Measurements from ENCODE around the gene SERPINH1. TPM values are rescaled to one million over a fixed set of nuclear protein-coding genes. Genes with fewer than 3 reads are reported as not detected.

SERPINH1 gene
- polyA plus RNA-seq, 3 donors, result 317 to 412 (median 325) TPM

DNA sequence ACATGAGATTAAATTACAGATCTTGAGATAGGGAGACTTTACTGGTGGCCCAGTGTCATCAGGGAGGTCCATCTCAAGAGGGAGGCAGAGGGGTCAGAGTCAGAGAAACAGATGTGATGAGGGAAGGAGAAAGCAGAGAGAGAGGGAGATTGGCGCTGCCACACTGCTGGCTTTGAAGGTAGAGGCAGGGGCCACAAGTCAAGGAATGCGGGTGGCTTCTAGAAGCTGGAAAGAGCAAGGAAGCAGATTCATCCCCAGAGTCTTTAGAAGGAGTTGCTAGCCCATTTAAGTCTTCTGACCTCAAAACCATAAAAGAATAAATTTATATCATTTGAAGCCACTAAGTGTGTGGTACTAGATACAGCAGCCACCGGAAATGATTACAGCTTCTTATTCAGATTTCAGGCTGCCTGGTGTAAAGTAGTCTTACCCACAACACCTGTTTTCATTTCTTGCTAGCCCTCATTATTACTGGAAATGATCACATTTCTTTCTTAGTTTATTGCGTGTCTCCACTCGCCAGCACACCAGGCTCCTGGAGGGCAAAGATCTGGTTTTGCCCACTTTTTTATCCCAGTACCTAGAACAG lies 12.6 kb upstream of the SERPINH1 start:
- no peak for DNase-seq

DNA sequence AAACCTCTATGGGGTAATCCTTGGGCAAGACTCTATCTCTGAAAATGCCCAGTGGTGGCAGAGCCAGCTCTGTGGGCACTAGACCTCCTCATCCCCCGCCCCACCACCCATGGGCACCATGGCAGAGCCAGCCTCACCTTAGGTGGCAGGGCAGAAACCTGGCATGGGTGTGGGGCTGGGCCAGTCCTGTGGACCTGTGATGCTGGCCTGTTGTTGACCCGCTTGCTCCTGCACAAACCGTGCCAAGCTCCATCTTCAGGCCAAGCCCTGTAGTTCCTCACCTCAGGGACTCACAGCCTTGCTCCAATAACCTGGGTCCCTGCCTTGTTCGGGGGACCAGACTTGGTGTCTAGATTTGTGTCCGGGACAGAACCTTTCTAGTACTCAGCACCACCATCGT lies 8.9 kb upstream of the SERPINH1 start:
- no peak for DNase-seq

DNA sequence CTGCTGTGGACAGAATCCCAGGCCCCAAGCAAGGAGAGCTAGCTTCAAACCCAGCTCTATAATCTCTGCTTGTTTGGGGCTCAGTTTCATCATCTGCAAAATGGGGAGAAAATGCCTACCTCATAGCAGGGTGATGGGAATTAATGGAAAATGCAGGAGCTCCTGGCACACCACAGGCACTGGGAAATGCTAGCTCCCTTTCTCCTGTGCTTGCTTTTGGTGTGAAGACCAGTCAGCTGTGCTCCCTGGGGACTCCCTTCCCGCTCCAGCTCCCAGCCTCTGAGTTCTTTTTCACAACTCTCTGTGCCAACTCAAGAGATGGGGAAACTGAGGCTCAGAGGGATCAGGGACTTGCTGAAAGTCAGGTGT lies 8.2 kb upstream of the SERPINH1 start:
- no peak for DNase-seq

DNA sequence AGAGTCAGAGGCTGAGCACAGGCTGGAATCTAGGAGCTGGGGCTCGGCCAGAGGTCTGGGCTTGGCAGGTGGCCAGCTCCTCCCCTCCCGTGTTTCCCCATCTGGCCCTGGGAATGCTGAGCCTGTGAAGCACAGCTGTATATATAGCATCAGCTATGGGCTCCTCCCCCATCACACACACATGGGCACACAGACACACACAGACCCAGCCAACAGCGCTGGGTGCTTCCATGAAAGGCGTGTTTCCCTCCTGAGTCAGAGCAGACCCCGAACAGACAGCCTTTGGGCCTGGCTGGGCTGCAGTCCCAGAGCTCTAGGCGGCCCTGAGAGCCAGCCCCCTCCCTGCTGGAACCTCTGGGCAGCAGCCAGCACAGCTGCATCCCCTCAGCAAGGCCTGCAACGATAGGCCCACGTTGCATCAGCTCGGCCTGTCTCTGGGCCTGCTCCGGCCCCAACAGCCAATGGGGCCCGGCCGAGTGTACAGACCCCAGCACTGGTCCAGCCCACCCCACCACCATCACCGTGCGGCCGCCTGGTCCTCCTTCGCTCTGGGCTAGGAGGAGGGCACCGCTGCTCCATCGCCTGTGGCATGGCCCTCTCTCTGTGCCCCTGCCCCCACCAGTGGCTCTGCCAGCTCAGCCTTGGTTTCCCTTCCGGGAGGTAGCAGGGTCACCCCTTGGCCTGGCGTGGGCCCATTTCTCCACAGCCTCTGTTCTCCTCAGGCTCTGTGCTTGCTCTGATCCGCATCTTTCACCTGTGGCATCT lies 7.6 kb upstream of the SERPINH1 start:
- peak; percentile 92 for DNase-seq

DNA sequence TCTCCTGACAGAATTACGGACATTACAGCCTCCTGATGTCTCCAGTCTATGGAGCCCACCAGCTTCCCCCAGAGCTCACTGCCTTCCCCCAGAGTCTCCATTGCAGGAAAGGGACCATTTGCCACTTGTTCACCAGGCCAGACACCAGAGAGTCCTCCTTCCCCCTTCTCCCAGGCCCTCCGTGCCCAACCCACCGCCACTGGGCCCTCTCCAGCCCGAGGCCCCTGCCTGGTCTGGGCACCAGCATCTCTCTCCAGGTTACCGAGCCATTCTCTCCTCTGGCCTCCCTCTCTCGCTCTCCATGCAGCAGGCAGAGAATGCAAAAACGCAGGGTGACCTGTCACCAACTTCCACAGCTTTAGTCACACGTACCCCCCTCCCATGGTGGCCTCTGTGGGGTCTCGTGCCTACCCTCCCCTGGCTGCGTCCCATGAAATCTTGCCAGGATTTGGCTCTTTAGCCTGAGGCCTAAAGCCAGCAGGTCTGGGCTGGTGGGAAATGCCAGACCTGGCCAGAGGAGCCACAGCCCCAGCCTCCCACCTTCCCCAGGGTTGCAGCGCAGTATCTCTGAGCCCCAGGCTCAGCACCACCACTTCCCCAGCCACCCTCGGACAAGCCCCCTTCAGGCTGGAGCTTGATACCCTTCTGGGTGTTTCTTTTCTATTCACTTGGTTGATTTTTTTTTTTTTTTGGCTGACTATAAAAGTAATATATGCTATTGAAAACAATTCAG lies 6.8 kb upstream of the SERPINH1 start:
- no peak for DNase-seq

DNA sequence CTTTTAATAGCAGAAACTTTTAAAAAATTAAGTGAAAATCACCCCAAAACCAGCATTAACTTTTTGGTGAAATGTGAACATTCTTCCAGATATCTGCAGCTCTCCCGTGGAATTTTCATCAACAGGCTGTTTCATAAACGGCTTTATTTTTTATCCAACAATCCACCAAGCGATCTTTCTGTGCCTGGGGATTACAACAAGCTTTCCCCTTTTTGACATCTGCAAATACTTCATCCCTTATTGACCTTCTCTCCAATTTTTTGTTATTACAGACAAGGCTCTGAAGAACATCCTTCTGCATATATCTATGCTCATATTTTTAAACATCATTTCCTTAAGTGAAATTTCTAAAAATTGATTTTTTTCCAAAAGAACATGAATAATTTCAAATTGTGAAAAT lies 5.8 kb upstream of the SERPINH1 start:
- no peak for DNase-seq

DNA sequence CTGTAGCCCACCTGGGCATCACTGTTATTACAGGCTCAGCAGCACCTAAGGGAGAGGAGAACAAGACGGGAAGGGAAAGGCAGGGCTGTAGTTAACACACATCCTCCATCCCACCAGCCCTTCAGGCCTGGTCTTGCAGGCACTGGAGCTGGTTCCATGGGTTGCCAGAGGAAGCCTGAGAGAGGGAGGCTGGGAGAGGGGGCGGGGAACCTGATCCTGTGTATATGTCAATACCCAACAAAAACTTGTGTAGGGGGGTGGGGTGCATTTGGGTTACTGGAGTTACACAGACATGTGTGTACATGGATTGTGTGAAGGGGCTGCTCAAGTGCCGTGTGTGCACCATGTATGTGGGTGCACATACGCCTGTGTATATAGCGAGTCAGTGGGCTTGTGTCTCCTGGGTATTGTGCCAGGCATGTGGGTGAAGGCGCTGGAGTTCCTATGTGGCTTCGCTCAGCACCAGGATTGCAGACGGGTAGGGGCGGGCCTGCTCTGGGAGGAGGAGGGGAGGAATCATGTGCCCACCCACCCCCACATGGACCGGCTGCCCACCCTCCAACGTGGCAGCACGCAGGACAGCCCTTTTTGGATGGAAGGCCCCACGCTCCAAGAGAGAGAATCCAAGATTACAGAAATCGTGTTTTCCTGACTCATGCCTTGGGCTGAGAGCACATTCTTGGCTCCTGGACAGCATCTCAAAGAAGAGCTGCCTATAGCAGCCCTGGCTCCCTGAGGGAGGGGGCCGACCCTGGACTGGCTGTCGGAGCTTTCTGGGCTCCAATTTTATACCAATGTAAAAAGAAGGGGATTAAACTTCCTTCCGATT lies 4.2 kb upstream of the SERPINH1 start:
- DNase-seq, result no peak

DNA sequence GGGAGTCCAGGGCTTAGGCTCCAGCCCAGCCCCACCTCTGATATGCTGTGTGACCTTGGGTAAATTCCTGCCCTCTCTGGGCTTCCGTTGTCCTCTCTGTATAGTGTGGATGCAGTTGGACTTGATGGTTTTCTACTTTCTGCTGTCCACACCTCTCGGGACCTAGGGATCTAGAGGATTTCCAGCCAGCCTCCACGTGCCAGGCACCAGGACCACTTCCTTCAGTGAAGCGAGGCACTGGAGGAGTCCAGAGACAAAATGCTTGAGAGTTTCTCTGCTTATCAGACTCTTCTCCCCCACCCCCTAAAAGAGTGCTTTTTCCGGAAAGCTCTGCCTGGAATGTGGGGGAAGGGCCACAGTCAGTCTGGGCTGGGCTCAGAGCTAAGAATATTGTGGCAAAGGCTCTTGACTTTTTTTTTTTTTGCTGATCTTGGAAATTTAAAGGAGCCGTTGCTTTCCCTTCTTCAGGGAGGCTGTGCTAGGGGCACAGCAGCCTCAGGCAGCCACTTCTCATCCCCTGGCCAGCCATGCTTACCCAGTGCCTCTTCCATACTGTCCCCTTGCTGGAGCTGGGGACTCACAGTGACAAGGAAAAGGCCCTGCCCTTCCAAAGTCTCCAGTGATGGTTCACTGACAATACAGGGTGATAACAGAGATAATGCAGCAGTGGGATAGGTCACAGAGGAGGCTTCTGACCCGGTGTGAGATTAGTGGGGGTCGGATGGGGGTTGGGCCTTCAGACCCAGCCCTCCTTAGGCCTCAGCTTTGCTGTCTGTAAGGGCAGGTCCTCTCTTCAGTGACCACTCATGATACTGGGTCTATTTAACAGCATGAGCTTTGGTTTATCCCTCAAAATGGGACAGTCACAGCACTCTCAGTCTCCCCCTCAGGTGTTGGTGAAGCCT lies 2.9 kb upstream of the SERPINH1 start:
- no peak for DNase-seq

DNA sequence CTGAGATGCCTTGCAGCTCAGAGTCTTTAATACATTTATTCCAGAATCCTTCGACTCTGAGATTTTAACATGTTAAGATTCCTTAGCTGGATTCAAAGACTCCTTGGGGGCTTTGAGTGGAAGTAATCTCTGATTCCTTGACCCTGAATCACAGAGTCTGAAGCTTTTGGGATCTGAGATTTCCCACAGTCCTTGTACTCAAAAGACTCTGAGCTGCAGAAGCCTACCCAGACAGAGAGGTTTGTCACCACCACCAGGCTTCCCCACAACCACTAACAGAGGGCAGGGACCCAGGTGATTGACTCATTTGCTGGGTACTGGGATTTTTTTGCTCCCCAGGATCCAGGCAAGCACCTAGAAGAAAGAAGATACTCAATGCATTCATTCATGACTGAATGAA lies 1.4 kb upstream of the SERPINH1 start:
- no peak for DNase-seq

DNA sequence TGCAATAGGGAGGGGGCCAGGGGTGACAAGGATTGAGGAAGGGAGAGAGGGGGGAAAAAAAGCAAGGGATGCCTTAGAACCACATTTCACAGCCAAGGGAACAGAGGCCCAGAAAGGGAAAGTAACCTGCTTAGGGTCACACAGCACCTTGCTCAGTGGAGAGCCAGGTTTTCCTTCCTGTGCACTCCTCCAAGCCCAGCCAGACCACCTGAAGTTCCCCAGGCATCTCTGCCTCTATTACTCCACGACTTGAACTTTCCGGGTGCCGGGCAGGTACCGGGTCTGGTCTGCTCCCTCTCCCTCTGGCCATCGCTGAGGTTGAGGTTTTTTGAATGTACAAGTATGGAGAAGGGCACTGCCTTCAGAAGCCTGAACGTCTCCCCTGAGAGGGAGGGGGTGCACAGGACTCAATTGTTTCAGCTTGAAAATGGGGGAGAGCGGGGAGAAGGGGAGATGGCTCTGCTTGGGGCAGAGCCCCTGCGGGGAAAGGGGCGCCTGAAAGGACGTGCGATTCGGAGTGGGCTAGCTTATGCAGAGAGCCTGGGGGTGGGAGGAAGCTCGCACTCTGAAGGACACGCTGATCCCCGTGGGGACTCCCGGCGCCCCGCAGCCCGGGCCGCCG lies 516 bp upstream of the SERPINH1 start:
- no peak for DNase-seq

DNA sequence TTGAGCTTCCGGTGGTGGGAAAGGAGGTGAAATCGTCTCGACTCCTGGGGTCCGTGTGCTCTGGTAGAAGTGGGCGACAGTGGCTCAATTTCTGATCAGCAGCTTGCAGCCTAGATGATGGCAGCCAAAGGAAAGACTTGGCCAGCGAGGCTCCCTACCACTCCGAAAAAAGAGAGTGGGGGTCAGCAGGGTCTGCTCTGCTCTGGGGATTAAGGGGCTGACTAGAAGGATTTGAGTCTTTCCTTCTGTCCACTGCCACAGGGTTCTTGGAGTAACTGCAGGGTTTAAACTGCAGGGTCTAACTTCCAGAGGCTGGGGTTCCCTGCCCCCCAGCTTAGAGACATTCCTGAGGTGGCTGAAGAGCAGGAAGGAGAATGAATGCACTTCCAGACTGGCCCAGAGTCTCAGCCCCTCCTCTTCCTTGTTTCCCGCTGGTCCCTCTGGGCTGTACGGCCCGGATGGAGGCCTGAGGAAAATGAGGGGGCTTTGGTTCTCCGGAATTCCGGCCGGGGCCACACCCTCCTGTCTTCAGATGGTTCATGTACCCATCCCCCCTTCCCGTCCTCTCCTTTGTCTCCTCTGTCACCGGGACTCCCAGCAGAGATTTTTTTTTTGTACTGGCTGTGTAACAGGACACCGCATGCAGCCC lies 907 bp downstream of the SERPINH1 start:
- DNase-seq, result no peak

DNA sequence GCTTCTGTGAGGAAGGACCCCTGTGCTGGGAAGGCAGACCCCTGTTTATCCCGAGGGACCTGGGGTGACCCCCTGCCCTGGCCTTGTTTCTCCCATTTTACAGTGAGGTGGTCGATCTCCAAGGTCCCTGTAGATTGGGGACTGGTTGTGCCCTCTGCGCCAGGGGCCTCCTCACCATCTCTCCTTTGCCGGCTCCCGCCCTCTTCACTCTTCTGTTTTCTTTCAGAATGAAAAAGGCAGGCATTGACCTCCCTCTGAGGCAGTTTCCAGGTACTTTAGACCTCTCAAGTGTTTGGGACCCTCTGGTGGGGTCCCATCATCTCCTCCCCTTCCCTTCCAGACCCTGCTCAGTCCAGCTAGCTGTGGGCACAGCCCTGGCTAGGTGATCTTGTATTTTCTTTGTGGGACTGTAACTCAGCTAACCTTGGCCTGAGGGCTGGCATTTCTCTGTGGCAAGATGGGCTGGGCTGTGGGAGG lies 1.5 kb downstream of the SERPINH1 start:
- no peak for DNase-seq

DNA sequence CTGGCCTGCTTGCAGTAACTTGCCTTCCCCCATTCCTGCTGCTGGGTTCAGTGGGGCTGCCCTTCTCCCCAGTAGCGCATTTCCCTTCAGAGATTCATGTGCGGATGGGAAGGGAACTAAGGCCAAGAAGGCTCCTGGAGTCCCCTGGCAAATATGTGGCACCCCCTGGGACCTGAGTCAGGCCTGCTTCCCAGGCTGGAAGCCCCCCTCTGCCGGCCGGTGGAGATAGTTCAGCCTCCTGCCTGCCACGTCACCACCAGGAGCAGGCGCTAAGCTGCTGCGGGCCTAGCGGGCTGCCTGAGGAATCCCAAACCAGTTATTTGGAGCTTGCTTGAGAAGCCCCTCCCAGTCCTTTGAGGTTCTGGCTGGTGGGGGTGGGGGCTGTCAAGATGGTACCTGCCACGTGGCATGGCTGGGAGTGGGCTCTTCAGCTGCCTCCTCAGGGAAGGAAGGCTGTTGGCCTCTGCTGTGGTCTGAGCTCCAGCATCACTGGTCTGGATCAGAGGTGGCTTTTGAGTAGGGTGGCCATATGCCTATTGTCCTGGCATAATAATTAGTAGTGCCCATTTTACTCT lies 2.0 kb downstream of the SERPINH1 start:
- DNase-seq, result no peak

DNA sequence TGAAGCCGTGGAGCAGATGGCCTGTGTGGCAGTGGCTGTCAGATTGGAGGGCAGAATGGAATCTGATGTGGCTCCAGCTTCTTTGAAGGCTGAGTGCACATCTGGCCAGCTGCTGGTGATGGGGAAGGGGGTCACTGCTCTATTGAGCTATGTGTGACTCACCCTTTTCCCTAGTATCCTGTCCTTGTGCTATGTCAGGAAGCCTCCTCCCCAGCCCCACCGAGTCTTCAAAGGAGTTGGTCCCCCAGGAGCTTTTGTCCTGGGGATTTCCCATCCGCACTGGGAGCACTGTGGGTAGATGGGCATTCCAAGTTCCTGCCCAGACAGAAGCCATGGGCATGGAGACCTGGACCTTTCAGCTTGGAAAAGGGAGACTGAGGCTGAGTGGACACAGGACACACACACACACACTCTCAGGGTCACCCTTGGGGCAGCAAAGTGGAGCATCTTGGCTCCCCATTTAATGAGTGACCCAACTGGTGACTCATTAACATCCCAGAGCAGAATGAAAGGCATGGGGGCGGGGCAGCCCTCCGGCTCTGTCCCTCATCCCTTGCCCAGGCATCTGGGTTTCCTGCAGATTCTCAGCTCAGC lies 3.3 kb downstream of the SERPINH1 start:
- no peak for DNase-seq

DNA sequence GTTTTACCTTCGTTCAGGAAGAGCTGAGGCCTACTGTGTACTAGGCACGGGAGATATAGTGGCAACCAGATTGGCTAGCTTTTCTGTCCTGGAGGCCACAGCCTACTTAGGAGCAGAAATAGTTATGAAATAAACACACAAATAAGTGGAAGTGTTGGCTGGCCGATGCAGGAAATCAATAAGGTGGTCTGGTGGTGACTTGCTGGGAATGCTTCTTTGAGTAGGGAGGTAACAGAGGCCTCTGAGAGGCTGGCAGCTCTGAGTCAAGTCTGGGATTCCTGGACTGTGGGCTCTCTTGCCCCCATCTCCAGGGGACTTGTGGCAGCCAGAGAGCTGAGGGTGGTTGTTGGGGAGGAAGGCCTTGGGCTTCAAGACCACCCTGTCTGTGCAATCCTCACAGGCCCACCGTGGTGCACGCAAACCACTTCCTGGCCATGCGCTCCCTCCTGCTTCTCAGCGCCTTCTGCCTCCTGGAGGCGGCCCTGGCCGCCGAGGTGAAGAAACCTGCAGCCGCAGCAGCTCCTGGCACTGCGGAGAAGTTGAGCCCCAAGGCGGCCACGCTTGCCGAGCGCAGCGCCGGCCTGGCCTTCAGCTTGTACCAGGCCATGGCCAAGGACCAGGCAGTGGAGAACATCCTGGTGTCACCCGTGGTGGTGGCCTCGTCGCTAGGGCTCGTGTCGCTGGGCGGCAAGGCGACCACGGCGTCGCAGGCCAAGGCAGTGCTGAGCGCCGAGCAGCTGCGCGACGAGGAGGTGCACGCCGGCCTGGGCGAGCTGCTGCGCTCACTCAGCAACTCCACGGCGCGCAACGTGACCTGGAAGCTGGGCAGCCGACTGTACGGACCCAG lies 4.1 kb downstream of the SERPINH1 start:
- no peak for DNase-seq

DNA sequence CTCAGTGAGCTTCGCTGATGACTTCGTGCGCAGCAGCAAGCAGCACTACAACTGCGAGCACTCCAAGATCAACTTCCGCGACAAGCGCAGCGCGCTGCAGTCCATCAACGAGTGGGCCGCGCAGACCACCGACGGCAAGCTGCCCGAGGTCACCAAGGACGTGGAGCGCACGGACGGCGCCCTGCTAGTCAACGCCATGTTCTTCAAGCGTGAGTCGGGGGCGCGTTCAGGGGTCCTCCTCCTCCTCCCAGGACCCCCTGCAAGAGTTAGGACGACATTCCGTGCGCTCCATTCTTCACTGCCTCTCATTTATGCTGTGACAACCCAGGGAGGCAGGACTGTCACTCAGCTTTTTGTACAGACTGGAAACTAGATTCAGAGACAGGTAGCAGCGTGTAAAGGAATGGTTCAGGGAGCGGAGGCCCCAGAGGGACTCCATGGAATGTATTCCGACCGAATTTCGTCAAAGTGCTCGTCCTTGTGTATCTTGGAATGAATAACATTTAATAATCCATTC lies 4.8 kb downstream of the SERPINH1 start:
- no peak for DNase-seq

DNA sequence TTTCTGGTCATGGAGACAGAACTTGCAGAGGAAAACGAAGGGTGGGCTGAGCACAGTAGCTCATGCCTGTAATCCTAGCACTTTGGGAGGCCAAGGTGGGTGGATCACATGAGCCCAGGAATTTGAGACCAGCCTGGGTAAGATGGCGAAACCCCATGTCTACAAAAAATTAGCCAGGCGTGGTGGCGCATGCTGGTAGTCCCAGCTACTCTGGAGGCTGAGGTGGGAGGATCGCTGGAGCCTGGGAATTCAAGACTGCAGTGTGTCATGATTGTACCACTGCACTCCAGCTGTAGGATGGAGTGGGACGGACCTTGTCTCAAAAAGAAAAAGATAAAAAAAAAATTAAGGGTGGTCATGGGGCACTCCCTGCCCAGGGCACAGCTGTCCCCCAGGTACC lies 5.9 kb downstream of the SERPINH1 start:
- no peak for DNase-seq

DNA sequence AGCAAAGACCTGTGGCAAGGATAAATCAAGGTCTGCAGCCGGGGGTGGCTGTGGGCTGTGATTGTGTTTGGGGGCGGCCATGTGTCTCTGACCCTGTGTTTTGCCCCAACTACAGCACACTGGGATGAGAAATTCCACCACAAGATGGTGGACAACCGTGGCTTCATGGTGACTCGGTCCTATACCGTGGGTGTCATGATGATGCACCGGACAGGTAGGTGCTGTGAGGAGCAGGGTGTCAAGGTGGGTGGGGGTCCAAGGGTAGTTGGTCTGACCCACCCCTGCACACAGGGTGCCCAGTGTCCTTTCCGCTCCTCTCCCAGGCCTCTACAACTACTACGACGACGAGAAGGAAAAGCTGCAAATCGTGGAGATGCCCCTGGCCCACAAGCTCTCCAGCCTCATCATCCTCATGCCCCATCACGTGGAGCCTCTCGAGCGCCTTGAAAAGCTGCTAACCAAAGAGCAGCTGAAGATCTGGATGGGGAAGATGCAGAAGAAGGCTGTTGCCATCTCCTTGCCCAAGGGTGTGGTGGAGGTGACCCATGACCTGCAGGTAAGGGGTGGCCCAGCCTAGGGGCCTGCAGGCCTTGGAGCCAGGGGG lies 6.7 kb downstream of the SERPINH1 start:
- no peak for DNase-seq

All from renal pelvis (tissue), 4 donors.